SIG-M5 (cell line): ENCODE results near the gene ZNF511.
"Not testable (repeated sequence)": the region's sequence is repeated elsewhere in the genome, so short reads cannot be mapped to it uniquely, and the experiment has no call there.

Source experiments
- DNase-seq: peaks from one replicate; lab custom pipeline; 2025; lab: John Stamatoyannopoulos, UW

The ZNF511 gene, protein sequence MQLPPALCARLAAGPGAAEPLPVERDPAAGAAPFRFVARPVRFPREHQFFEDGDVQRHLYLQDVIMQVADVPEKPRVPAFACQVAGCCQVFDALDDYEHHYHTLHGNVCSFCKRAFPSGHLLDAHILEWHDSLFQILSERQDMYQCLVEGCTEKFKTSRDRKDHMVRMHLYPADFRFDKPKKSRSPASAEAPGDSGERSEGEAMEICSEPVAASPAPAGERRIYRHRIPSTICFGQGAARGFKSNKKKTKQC

GRCh38 chr10:133308421-133309099, at the start of gene ZNF511, which contains the start of gene TUBGCP2:
Gene ZNF511, plus strand, starts transcription at chr10:133308914. Its CDS starts 30 bp downstream, at chr10:133308944.
Gene TUBGCP2, minus strand, starts transcription at chr10:133308872. Its CDS starts 5,931 bp downstream, at chr10:133302941.
- no peak for DNase-seq

DNA sequence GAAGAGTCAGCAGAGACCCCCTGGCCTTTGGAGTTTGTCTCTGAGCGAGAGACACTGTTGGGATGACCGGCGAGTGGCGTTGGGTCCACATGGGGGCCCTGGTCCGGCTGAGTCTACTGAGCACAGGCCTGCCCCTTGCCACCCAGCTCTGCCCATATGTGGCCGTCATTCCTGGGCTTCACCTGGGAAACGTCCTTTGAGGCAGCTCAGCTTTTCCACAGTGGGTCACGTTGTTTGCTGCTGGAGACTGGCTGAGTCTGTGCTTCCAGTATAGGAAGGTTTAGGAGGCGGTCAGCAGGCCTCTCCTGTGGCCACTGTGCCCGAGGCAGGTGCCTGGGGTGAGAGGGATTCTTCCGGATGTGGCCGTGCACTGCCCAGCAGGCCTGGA, 49.1 kb upstream of the ZNF511 start:
- DNase-seq: no peak

GRCh38 chr10:133260895-133261725, 47.6 kb upstream of the ZNF511 start:
- DNase-seq: no peak

DNA sequence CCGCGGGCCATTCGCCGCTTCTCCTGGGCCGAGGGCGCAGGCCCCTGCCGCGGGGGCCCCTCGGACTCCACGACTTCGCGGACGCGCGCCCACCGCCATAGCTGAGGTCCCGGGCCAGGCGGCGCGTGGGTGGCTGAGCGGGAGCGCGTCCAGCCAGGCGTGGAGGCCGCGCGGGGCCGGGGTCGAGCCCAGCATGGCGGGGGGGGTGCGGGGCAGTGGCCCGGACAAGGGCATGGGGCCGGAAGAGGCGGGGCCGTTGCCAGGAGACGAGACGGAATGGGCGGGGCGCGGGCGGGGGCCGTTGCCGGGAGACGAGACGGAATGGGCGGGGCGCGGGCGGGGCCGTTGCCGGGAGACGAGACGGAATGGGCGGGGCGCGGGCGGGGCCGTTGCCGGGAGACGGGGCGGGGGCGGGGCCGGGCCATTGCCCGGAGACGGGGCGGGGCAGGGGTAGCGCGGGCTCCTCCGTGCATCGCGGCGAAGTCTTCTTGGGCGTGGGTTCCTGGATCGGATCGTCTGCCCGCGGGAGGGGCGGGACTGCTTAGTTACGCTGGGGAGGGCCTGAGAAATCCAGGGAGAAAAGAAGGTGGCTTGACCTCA, 46.9 kb upstream of the ZNF511 start:
- no peak for DNase-seq

DNA sequence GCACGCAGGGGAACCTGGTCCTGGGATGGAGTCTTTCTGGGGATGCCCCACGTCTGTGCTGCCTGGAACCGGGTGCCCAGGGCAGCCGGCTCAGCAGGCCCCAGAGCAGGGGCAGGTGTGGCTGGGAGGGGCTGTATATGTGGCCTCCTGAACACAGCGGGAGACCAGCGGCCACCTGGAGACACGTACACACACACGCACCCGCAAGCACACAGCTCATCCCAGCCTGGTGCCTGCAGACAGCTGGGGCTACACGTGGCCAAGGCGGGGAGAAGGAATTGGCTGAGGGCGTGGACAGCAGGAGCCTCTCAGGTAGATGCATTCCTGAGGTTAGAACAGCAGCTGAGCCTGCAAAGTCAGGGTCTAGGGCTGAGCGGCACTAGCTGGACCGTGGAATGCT, 46.0 kb upstream of the ZNF511 start:
- DNase-seq: no peak

GRCh38 chr10:133263674-133264073, 45.0 kb upstream of the ZNF511 start:
- DNase-seq: no peak

GRCh38 chr10:133264461-133264860, 44.3 kb upstream of the ZNF511 start:
- DNase-seq: no peak

GRCh38 chr10:133265052-133265451, 43.7 kb upstream of the ZNF511 start:
- DNase-seq: not testable (repeated sequence)

GRCh38 chr10:133266056-133266795, 42.5 kb upstream of the ZNF511 start:
- no peak for DNase-seq

DNA sequence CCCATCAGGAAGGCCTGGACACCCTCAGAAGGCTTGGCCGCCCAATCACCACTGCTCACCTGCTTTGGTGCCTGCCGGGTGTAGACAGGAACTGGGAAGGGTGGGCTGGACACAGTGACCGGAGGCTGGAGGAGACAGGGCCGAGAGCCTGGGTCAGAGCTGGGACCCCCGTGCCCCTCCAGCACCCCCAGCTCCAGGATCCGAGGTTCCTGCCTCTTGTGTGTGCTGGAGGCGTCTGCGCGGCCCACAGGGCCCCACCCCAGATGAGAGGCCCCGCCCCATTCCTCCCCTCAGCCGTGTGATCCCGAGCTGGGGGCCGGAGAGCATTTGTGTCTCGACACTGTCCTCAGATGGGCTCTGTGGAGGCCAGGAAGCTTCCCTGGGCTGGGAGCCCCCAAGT, 41.4 kb upstream of the ZNF511 start:
- DNase-seq: no peak

GRCh38 chr10:133267829-133268228, 40.9 kb upstream of the ZNF511 start:
- no peak for DNase-seq

GRCh38 chr10:133268532-133268931, 40.2 kb upstream of the ZNF511 start:
- DNase-seq: no peak

DNA sequence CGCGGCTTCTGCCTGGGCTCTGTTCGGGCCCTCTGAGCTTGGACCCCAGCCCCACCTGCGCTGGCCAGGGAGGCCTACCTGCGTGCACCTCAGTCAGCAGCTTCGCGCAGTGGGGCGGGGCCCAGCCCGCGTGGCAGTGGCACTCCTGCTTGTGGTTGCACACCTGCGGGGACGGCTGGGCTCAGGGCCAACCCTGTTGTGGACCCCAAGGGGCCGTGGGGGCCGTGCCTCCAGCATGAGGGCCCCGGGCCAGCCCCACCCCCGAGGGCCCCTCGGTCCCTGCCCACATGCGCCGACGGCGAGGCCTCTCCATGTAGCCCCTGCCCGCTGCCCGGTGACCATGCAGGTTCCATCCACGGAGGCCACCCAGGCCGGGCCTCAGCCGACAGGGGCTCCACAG, 39.3 kb upstream of the ZNF511 start:
- DNase-seq: no peak

GRCh38 chr10:133270204-133270603, 38.5 kb upstream of the ZNF511 start:
- DNase-seq: no peak

DNA sequence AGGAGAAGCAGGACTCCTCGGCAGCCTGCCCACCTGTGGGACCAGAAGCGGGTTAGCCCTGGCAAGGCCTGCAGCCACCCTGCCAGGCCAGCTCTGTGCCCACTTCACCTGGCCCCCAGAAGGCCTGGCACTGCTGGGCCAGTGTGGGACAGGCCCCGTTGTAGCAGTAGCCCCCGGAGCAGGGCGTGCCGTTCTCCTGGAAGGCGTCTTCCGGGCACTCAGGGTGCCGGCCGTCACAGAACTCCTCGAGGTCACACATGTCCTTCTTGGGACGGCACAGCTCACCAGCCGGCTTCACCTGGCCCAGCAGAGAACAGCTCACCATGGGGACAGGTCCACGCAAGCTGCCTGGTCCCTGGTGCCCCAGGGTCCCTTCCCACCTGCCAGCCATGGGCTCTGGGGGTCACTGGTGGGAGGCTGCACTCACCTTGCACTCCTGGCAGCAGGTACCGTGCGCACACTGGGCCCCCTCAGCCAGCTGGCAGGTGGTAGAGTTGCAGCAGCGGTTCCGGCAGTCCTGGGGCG, 37.9 kb upstream of the ZNF511 start:
- DNase-seq: no peak

DNA sequence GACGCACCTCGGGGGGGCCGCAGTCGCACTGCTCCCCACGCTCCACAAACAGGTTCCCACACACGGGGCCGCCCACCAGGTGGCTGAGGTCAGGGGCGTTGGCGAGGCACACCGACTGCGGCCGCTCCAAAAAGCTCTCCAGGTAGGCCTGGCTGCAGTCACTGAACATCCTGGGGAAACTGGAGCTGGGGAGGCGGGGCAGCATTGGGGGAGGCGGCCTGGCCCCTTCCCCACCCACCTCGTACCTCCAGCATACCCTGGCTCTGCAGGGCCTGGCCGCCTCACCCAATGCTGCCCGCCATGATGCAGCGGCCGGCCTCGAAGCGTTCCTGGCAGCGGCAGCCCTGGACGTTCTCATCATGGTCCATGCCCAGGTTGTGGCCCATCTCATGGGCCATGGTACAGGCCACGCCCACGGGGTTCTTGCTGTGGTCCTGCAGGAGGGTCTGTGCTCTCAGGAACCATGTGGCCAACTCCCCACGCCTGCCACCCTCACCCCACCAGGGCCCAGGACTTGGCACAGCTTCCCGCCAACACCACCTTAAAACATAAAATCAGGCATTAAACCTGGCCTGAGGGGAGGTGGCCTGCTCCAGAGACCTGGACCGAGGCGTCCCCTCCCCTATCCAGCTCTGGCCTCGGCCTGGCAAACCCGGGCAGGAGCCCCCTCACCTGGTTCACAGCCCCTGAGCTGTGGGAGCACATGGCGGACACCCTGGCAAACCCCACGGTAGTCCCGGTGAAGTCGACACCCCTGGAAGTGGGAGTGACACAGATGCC, 37.0 kb upstream of the ZNF511 start:
- DNase-seq: no peak

DNA sequence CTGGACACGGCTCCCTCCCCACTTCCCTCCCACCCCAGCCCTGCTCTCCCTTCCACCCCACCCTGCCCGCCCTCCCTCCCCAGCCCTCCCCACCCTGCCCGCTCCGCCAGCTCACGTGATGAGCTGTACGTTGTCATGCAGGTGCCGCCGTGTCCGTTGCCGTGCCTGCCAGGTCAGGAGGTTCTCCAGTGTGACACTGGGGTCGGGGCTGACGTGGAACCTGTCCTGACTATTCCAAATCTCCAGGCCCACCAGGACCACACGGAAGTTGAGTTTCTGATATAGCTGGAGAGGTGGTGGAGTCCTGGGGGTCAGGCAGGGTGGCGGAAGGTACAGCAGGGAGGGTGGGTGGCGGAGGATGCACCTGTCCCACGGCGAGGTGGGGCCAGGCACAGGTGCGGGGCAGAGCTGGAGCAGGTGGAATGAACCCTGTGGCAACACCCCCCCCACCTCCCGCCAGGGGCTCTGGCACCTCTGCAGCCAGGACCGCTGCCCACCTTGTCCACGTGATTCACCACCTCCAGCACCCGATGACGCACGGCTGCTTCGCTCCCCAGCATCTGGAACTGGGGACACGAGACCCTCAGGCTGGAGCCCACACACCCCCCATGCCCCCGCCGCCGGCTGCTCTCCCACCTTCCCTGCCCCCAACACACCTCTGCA, 36.3 kb upstream of the ZNF511 start:
- no peak for DNase-seq

- DNase-seq: no peak
Measured at GRCh38 chr10:133272964-133273420, 35.7 kb upstream of the ZNF511 start.

GRCh38 chr10:133273534-133274143, 35.1 kb upstream of the ZNF511 start:
- DNase-seq: no peak
